Ascending aorta (tissue), 2 donors: Measurements from ENCODE around the gene LIMS2. TPM values are rescaled to one million over a fixed set of nuclear protein-coding genes. Genes with fewer than 3 reads are reported as not detected.

ENCODE experiments used
- DNase-seq, 2 donors: peaks; one replicate each; pipeline ENCODE4 v3.0.0-alpha.2; 2019; ENCODE audit warnings: low spot score in 2 of 2
- H3K27ac ChIP-seq, 2 donors: fragments of 200-600 bp; sonication (generic); one replicate each; pipeline ENCODE4 v1.5.1; 2016 to 2017; ENCODE audit warnings: mild to moderate bottlenecking in 1 of 2
- H3K27me3 ChIP-seq: fragments of 200-600 bp; sonication (generic); one replicate; pipeline ENCODE4 v1.5.1; 2017
- H3K36me3 ChIP-seq, 2 donors: fragments of 200-600 bp; sonication (generic); one replicate each; pipeline ENCODE4 v1.5.1; 2016
- H3K4me1 ChIP-seq, 2 donors: fragments of 200-600 bp; sonication (generic); one replicate each; pipeline ENCODE4 v1.5.1; 2016 to 2017; ENCODE audit warnings: mild to moderate bottlenecking in 1 of 2
- H3K4me3 ChIP-seq, 2 donors: fragments of 200-600 bp; sonication (generic); one replicate each; pipeline ENCODE4 v1.5.1; 2016 to 2017; ENCODE audit warnings: mild to moderate bottlenecking in 1 of 2
- H3K9me3 ChIP-seq, 2 donors: fragments of 200-600 bp; sonication (generic); one replicate each; pipeline ENCODE4 v1.5.1; 2016
- CTCF ChIP-seq, 3 experiments: fragments of 200-600 bp in 2 of 3; fragments of 450-650 bp in 1 of 3; sonication (generic) in 2 of 3; IDR thresholded peaks; one replicate each; pipeline ENCODE4 v1.5.1; 2016 to 2019; ENCODE audit warnings: antibody characterized with exemption in 3 of 3, mild to moderate bottlenecking in 1 of 3, moderate library complexity in 1 of 3
- intact Hi-C: fragments of 100-400 bp; cut with DNase I; formaldehyde crosslinking; loops from one replicate; pipeline ENCODE4 v1.15.1; 2023
- total RNA-seq: library from RNA; depleted of rRNA; stranded (reverse); fragments of >200 nt; gene quantifications from one replicate; pipeline ENCODE4 v1.1.0, GENCODE V29; 2016

LIMS2 gene
- total RNA-seq, 1 donor from 2014 or later, result 169 TPM

- peak in 1 of 2 donors; percentile 7 for DNase-seq
- TF ChIP-seq CTCF (IDR thresholded peaks at IDR 0.05), result no peak
- Histone ChIP-seq H3K36me3 (no peaks in the 10 kb centered on the region), H3K9me3 (no peaks in the 10 kb centered on the region), H3K27ac (no peak overlapping the region), H3K4me3 (no peak overlapping the region), H3K4me1 (no peaks in the 10 kb centered on the region), H3K27me3 (no peaks in the 10 kb centered on the region)
- intact Hi-C loops, result no loop called here
Measured at GRCh38 chr2:127597984-127598380, 77.3 kb downstream of the LIMS2 start.

- no peak for TF ChIP-seq CTCF (IDR thresholded peaks at IDR 0.05)
- peak in 1 of 2 donors; percentile 34 for DNase-seq
Measured at GRCh38 chr2:127597046-127597983, 78.0 kb downstream of the LIMS2 start.

GRCh38 chr2:127596311-127597045 lies 78.9 kb downstream of the LIMS2 start:
- Histone ChIP-seq H3K27ac (no peak overlapping the region), H3K4me1 (no peaks in the 10 kb centered on the region), H3K9me3 (no peaks in the 10 kb centered on the region), H3K36me3 (no peaks in the 10 kb centered on the region), H3K4me3 (no peak overlapping the region), H3K27me3 (no peaks in the 10 kb centered on the region)
- peak in 1 of 2 donors; percentile 50 for DNase-seq
- intact Hi-C loops, result no loop called here
- no peak for TF ChIP-seq CTCF (IDR thresholded peaks at IDR 0.05)

More at GRCh38 chr2:127597046-127597983, 78.0 kb downstream of the LIMS2 start:
- Histone ChIP-seq H3K36me3 (no peaks in the 10 kb centered on the region), H3K4me3 (no peak overlapping the region), H3K27ac (no peak overlapping the region), H3K9me3 (no peaks in the 10 kb centered on the region), H3K27me3 (no peaks in the 10 kb centered on the region), H3K4me1 (no peaks in the 10 kb centered on the region)
- intact Hi-C loops, result no loop called here

GRCh38 chr2:127594116-127594591 lies 81.2 kb downstream of the LIMS2 start:
- peak in 1 of 2 donors; percentile 44 for DNase-seq
- H3K4me1 ChIP-seq, result no peaks in the 10 kb centered on the region
- intact Hi-C loops, result loop anchor here (5.0 kb wide), 1 partner anchor 108 kb away; the partner anchor contains the start of gene SFT2D3

More at GRCh38 chr2:127594116-127594591, 81.2 kb downstream of the LIMS2 start:
- H3K9me3 ChIP-seq, result no peaks in the 10 kb centered on the region
- no peaks in the 10 kb centered on the region for H3K36me3 ChIP-seq
- no peak overlapping the region for H3K27ac ChIP-seq
- H3K27me3 ChIP-seq, result no peaks in the 10 kb centered on the region
- H3K4me3 ChIP-seq, result no peak overlapping the region
- TF ChIP-seq CTCF (IDR thresholded peaks at IDR 0.05), result no peak
